LNCAP (cell line): ENCODE measurements around the gene PLD5.

Source experiments
- CTCF ChIP-seq: fragments of 450-650 bp; IDR thresholded peaks from 2 replicates; pipeline ENCODE4 v1.5.1; 2017; ENCODE audit warnings: mild to moderate bottlenecking

PLD5 gene

GRCh38 chr1:242086706-242087105, 437.8 kb downstream of the PLD5 start:
- no peak for TF ChIP-seq CTCF

- TF ChIP-seq CTCF = no peak
Measured at GRCh38 chr1:242086093-242086492, 438.4 kb downstream of the PLD5 start.

GRCh38 chr1:242083742-242084141, 440.8 kb downstream of the PLD5 start:
- TF ChIP-seq CTCF = no peak

- no peak for TF ChIP-seq CTCF
Measured at GRCh38 chr1:242081446-242081845, 443.1 kb downstream of the PLD5 start.

GRCh38 chr1:242065813-242066212, 458.7 kb downstream of the PLD5 start:
- TF ChIP-seq CTCF = no peak

- TF ChIP-seq CTCF = no peak
Measured at GRCh38 chr1:242062271-242062670, 462.2 kb downstream of the PLD5 start.

- TF ChIP-seq CTCF = no peak
Measured at GRCh38 chr1:242059976-242060375, 464.5 kb downstream of the PLD5 start.

GRCh38 chr1:242057745-242058115, 466.8 kb downstream of the PLD5 start:
- TF ChIP-seq CTCF = no peak
